Adrenal gland (tissue), 5 donors: Measurements from ENCODE around the gene NRXN3.

Source experiments
- CTCF ChIP-seq, 6 experiments: fragments of 450-650 bp in 4 of 6; fragments of 200-600 bp in 2 of 6; sonication (generic) in 1 of 6; IDR thresholded peaks; 1 replicate in 5 of 6; 2 replicates in 1 of 6; pipeline versions ENCODE4 v1.5.1 to v1.8.0; 2016 to 2021; ENCODE audit warnings: antibody characterized with exemption in 6 of 6, mild to moderate bottlenecking in 2 of 6, moderate library complexity in 1 of 6
- POLR2A ChIP-seq, 2 donors: fragments of 450-650 bp; IDR thresholded peaks; one replicate each; pipeline ENCODE4 v1.6.1; 2017; ENCODE audit warnings: antibody characterized with exemption in 2 of 2, mild to moderate bottlenecking in 2 of 2, moderate library complexity in 1 of 2
- donor health status: DM: no; HTN: no; CAD: no.

- TF ChIP-seq POLR2A (IDR thresholded peaks at IDR 0.05) (no peak), CTCF (IDR thresholded peaks at IDR 0.05) (no peak)
These were observed 992.7 kb downstream of the NRXN3 start for GRCh38 chr14:79162833-79163232.
